Brain microvascular endothelial cell (primary cell): Measurements from ENCODE around the gene MRPL44.
"Not testable (repeated sequence)": the region's sequence is repeated elsewhere in the genome, so short reads cannot be mapped to it uniquely, and the experiment has no call there.

ENCODE experiments used
- DNase-seq: peaks from one replicate; pipeline ENCODE4 v3.0.0-alpha.2; 2020
- H3K27ac ChIP-seq: fragments of 250-450 bp; sonication (Bioruptor Pico); 2 replicates; pipeline ENCODE4 v1.5.1; 2020; ENCODE audit warnings: mild to moderate bottlenecking, moderate library complexity
- H3K27me3 ChIP-seq: fragments of 250-450 bp; sonication (Bioruptor Pico); replicated peaks from 2 replicates; pipeline ENCODE4 v1.5.1; 2020; ENCODE audit warnings: mild to moderate bottlenecking
- H3K36me3 ChIP-seq: fragments of 250-450 bp; sonication (Bioruptor Pico); replicated peaks from 2 replicates; pipeline ENCODE4 v1.5.1; 2020; ENCODE audit warnings: mild to moderate bottlenecking
- H3K4me3 ChIP-seq: 2 replicates; pipeline ENCODE4 v1.5.1; 2011; ENCODE audit warnings: low read depth, mild to moderate bottlenecking, control low read depth, low read length, moderate library complexity
- in situ Hi-C: cut with HindIII; loops from 2 replicates; pipeline ENCODE4 v1.10.0; 2017; ENCODE audit warnings: low sequenced_read_pairs, low pct_ligation_motif_present
- TF ChIP-seq, protein P1 (sequence below): IDR thresholded peaks from 2 replicates; pipeline ENCODE4 v1.5.1; 2011; ENCODE audit warnings: low read depth, mild to moderate bottlenecking, moderate library complexity, low read length, control low read depth, inconsistent platforms; ENCODE audit errors: missing control alignments

The MRPL44 gene

GRCh38 chr2:223934870-223935269, 22.4 kb upstream of the MRPL44 start:
- DNase-seq, result no peak
- H3K27me3 ChIP-seq, result no peaks in the 10 kb centered on the region
- H3K4me3 ChIP-seq, result no peak overlapping the region
- H3K36me3 ChIP-seq, result no peaks in the 10 kb centered on the region
- TF ChIP-seq, protein P1, sequence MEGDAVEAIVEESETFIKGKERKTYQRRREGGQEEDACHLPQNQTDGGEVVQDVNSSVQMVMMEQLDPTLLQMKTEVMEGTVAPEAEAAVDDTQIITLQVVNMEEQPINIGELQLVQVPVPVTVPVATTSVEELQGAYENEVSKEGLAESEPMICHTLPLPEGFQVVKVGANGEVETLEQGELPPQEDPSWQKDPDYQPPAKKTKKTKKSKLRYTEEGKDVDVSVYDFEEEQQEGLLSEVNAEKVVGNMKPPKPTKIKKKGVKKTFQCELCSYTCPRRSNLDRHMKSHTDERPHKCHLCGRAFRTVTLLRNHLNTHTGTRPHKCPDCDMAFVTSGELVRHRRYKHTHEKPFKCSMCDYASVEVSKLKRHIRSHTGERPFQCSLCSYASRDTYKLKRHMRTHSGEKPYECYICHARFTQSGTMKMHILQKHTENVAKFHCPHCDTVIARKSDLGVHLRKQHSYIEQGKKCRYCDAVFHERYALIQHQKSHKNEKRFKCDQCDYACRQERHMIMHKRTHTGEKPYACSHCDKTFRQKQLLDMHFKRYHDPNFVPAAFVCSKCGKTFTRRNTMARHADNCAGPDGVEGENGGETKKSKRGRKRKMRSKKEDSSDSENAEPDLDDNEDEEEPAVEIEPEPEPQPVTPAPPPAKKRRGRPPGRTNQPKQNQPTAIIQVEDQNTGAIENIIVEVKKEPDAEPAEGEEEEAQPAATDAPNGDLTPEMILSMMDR, result no peak
- in situ Hi-C loops, result no loop called here
- no peak overlapping the region for H3K27ac ChIP-seq

- in situ Hi-C loops, result no loop called here
- TF ChIP-seq, protein P1, result no peak
- DNase-seq, result no peak
- no peaks in the 10 kb centered on the region for H3K27me3 ChIP-seq
- H3K4me3 ChIP-seq, result no peak overlapping the region
- H3K36me3 ChIP-seq, result no peaks in the 10 kb centered on the region
- no peak overlapping the region for H3K27ac ChIP-seq
Observed at GRCh38 chr2:223935459-223936125, 21.7 kb upstream of the MRPL44 start.

DNA sequence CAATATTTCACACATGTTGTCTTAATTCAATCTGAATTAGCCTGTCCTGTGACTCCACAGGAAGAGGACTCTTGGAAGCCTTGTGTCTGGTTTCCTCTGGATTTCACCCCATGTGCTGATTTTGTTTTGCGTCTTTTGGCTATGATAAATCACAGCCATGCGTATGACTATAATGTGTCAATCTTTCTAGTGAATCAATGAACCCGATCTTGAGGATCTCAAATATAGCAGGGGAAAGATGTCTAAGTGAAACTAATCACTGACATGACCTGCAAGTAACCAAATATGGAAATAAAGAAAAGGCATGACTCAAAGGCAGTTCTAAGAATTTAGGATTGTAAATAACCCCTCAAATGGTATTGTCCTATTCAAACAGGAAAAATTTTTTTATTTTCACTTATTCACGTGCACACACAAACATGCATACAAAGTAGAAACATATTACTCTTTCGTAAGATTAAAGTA, 20.4 kb upstream of the MRPL44 start:
- TF ChIP-seq, protein P1, result no peak
- in situ Hi-C loops, result no loop called here
- Histone ChIP-seq H3K4me3 (no peak overlapping the region), H3K36me3 (no peaks in the 10 kb centered on the region), H3K27me3 (no peaks in the 10 kb centered on the region), H3K27ac (no peak overlapping the region)
- DNase-seq, result no peak

GRCh38 chr2:223937535-223937934, 19.7 kb upstream of the MRPL44 start:
- Histone ChIP-seq H3K27ac (no peak overlapping the region), H3K36me3 (no peaks in the 10 kb centered on the region), H3K27me3 (no peaks in the 10 kb centered on the region), H3K4me3 (no peak overlapping the region)
- TF ChIP-seq, protein P1, result no peak
- no peak for DNase-seq
- in situ Hi-C loops, result no loop called here

DNA sequence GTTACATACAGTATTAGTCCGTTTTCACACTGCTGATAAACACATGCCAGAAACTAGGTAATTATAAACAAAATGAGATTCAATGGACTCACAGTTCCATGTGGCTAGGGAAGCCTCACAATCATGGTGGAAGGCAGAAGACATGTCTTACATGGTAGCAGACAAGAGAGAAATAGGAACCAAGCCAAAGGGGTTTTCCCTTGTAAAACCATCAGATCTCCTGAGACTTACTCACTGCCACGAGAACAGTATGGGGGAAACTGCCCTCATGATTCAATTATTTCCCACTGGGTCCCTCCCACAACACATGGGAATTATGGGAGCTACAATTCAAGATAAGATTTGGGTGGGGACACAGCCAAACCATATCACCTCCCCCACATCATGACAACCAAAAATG, 17.8 kb upstream of the MRPL44 start:
- H3K27me3 ChIP-seq, H3K36me3 ChIP-seq, H3K27ac ChIP-seq, H3K4me3 ChIP-seq, in situ Hi-C loops: not testable (repeated sequence)
- DNase-seq, result peak; percentile 64

GRCh38 chr2:223941579-223942277, 15.5 kb upstream of the MRPL44 start:
- TF ChIP-seq, protein P1, result no peak
- in situ Hi-C loops, result no loop called here
- no peaks in the 10 kb centered on the region for H3K27me3 ChIP-seq
- DNase-seq, result peak; percentile 76
- no peaks in the 10 kb centered on the region for H3K36me3 ChIP-seq
- peak overlapping the region; percentile 38 for H3K27ac ChIP-seq
- peak overlapping the region; percentile 24 for H3K4me3 ChIP-seq
